Hepatocyte (in vitro differentiated cells): Measurements from ENCODE around the gene MEDAG. TPM values are rescaled to one million over a fixed set of nuclear protein-coding genes. Genes with fewer than 3 reads are reported as not detected.

ENCODE experiments used
- DNase-seq: peaks from one replicate; pipeline ENCODE4 v3.0.0-alpha.2; 2016; ENCODE audit warnings: low spot score
- H2AFZ ChIP-seq: fragments of 200-600 bp; sonication (generic); 2 replicates; pipeline ENCODE4 v1.6.0; 2016; ENCODE audit warnings: antibody characterized with exemption, mild to moderate bottlenecking
- H3K27ac ChIP-seq: fragments of 200-600 bp; sonication (generic); 2 replicates; pipeline ENCODE4 v1.5.1; 2016; ENCODE audit warnings: mild to moderate bottlenecking
- H3K27me3 ChIP-seq: fragments of 200-600 bp; sonication (generic); 2 replicates; pipeline ENCODE4 v1.6.1; 2016
- H3K36me3 ChIP-seq: fragments of 200-600 bp; sonication (generic); replicated peaks from 2 replicates; pipeline ENCODE4 v1.5.1; 2016; ENCODE audit warnings: low read depth; ENCODE audit not compliant: insufficient read depth
- H3K4me1 ChIP-seq: fragments of 200-600 bp; sonication (generic); 2 replicates; pipeline ENCODE4 v1.5.1; 2016; ENCODE audit warnings: mild to moderate bottlenecking, moderate library complexity; ENCODE audit not compliant: insufficient read depth
- H3K4me2 ChIP-seq: fragments of 200-600 bp; sonication (generic); 2 replicates; pipeline ENCODE4 v1.6.0; 2016
- H3K4me3 ChIP-seq: fragments of 200-600 bp; sonication (generic); 2 replicates; pipeline ENCODE4 v1.5.1; 2016; ENCODE audit warnings: mild to moderate bottlenecking
- H3K79me2 ChIP-seq: fragments of 200-600 bp; sonication (generic); 2 replicates; pipeline ENCODE4 v1.6.0; 2017; ENCODE audit warnings: mild to moderate bottlenecking
- H3K9me2 ChIP-seq: fragments of 200-600 bp; sonication (generic); replicated peaks from 2 replicates; pipeline ENCODE4 v1.6.0; 2017; ENCODE audit warnings: mild to moderate bottlenecking; ENCODE audit not compliant: insufficient read depth
- H3K9me3 ChIP-seq: fragments of 200-600 bp; sonication (generic); 2 replicates; pipeline ENCODE4 v1.5.1; 2016; ENCODE audit warnings: low read depth, mild to moderate bottlenecking
- H4K20me1 ChIP-seq: fragments of 200-600 bp; sonication (generic); 2 replicates; pipeline ENCODE4 v1.6.0; 2016; ENCODE audit warnings: mild to moderate bottlenecking; ENCODE audit not compliant: insufficient read depth, poor library complexity, severe bottlenecking
- CTCF ChIP-seq: fragments of 200-600 bp; sonication (generic); IDR thresholded peaks from 2 replicates; pipeline ENCODE4 v1.5.1; 2016; ENCODE audit warnings: antibody characterized with exemption, mild to moderate bottlenecking; ENCODE audit not compliant: poor library complexity
- EZH2 ChIP-seq: fragments of 200-600 bp; sonication (generic); IDR thresholded peaks from 2 replicates; pipeline ENCODE4 v1.6.1; 2016; ENCODE audit warnings: antibody characterized with exemption, mild to moderate bottlenecking, borderline replicate concordance
- EZH2phosphoT487 ChIP-seq: fragments of 200-600 bp; sonication (generic); IDR thresholded peaks from one replicate; pipeline ENCODE4 v1.6.1; 2018; ENCODE audit warnings: antibody characterized with exemption, mild to moderate bottlenecking, low read depth, moderate library complexity; ENCODE audit not compliant: unreplicated experiment, severe bottlenecking
- whole genome bisulfite sequencing: methylation state at CpG from one replicate; pipeline ENCODE4 v1.1.6; 2016; ENCODE audit warnings: low lambda C conversion rate; ENCODE audit errors: missing lambda C conversion rate; 5-methylcytosine and 5-hydroxymethylcytosine counted together
- polyA plus RNA-seq: library from polyadenylated mRNA; unstranded; fragments of >200 nt; fragmentation: Nextera tagmentation; extraction: Ambion mirVana; gene quantifications from 2 replicates; pipeline ENCODE4 v1.2.1, GENCODE V29; 2016
- total RNA-seq: library from RNA; depleted of rRNA; stranded (reverse); fragments of >200 nt; gene quantifications from 2 replicates; pipeline ENCODE4 v1.2.3, GENCODE V29; 2014

MEDAG gene
- total and polyA plus RNA-seq, 2 experiments from 2014 or later, result 0.03 to 0.28 TPM

GRCh38 chr13:30895773-30896172, 10.3 kb upstream of the MEDAG start:
- Histone ChIP-seq H3K27me3 (no peaks in the 10 kb centered on the region), H2AFZ (no peak overlapping the region), H4K20me1 (no peaks in the 10 kb centered on the region), H3K4me1 (peaks cover 7% of the 10 kb centered on the region), H3K9me2 (no peaks in the 10 kb centered on the region), H3K79me2 (no peaks in the 10 kb centered on the region), H3K9me3 (no peaks in the 10 kb centered on the region), H3K36me3 (no peaks in the 10 kb centered on the region), H3K4me3 (no peak overlapping the region), H3K27ac (peak overlapping the region; percentile 68), H3K4me2 (no peak overlapping the region)
- TF ChIP-seq EZH2 (no peak), CTCF (no peak), EZH2phosphoT487 (no peak)
- 36% methylated on average over 4 of the region's 4 CpGs for WGBS
- peak; percentile 72 for DNase-seq

DNA sequence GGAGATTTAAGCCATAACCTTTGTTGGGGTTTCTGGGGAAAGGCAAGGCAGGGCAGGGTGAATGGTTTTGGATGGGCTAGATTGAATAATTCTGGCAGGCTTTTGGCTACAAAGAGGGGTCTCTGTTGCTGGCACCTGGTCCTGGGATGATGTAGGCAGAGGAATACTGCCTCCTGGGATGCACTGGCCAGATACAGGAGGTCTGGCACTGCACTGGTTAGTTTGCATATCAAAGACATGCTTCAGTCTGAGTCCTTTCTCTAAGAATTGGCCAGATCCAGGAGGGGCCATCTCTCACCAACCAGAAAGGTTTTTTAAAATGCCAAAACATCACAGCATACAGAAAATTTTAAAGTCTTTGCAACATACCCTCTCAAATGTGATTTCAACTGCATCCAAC, 8.0 kb upstream of the MEDAG start:
- H3K36me3 ChIP-seq, result no peaks in the 10 kb centered on the region
- TF ChIP-seq CTCF (no peak), EZH2 (no peak), EZH2phosphoT487 (no peak)
- no peak overlapping the region for H3K4me3 ChIP-seq
- no peaks in the 10 kb centered on the region for H4K20me1 ChIP-seq
- no peaks in the 10 kb centered on the region for H3K9me3 ChIP-seq
- peak overlapping the region; percentile 61 for H3K27ac ChIP-seq
- H3K79me2 ChIP-seq, result no peaks in the 10 kb centered on the region
- H2AFZ ChIP-seq, result no peak overlapping the region
- H3K4me2 ChIP-seq, result no peak overlapping the region
- DNase-seq, result no peak
- no peaks in the 10 kb centered on the region for H3K9me2 ChIP-seq
- H3K27me3 ChIP-seq, result no peaks in the 10 kb centered on the region
- peaks cover 7% of the 10 kb centered on the region for H3K4me1 ChIP-seq

DNA sequence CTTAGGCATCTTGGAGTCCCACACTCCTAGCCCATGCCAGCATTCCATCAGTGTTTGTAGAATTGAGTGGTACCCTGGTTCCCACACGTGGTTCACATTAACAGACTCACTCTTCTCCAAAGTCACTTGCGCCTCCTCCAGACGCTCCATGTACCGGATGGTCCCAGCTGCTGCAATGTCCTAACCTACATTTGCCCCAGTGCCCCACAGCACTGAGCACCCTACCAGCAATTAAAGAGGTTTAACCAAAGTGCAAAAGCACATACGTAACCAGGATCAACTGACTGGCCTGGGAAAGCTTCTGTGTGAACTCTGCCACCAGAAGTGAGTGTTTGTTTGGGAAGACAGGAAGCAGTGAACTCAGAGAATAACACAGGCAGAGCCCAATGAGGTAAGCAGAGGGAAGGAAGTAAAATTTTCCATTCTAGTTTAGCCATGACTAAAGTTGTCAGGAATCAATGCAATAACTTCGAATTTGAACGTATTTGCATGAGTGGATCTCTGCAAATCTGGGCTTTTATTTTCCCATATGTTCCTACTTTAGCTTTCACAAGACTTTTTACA, 7.3 kb upstream of the MEDAG start:
- no peaks in the 10 kb centered on the region for H3K36me3 ChIP-seq
- H2AFZ ChIP-seq, result no peak overlapping the region
- 61% methylated on average over 7 of the region's 7 CpGs for WGBS
- no peaks in the 10 kb centered on the region for H4K20me1 ChIP-seq
- peaks cover 7% of the 10 kb centered on the region for H3K4me1 ChIP-seq
- no peaks in the 10 kb centered on the region for H3K9me2 ChIP-seq
- no peak overlapping the region for H3K4me3 ChIP-seq
- peak; percentile 66 for DNase-seq
- H3K79me2 ChIP-seq, result no peaks in the 10 kb centered on the region
- no peaks in the 10 kb centered on the region for H3K27me3 ChIP-seq
- no peaks in the 10 kb centered on the region for H3K9me3 ChIP-seq
- no peak overlapping the region for H3K4me2 ChIP-seq
- TF ChIP-seq EZH2phosphoT487, result no peak
- TF ChIP-seq CTCF, result peak; percentile 5
- no peak for TF ChIP-seq EZH2
- peak overlapping the region; percentile 68 for H3K27ac ChIP-seq

DNA sequence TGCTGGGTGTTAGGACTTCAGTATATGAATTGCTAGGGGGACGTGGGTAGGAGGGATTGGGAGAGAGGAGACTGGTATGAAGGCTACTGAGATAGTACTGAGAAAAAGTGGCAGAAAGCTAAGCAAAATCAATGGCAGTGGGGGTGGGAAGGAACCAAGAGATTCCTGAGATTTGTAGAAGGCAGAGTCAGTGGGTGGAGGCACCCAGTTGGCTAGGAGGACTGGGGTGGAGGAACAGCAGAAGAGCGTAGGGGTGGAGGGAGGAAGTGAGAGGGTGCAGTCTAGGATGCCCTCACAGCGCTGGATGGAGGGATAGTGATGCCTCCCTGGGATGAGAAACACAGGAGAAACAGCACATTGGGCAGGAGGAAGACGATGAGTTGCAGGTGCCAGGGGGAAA, 5.6 kb upstream of the MEDAG start:
- H3K27ac ChIP-seq, result no peak overlapping the region
- 96% methylated on average over 4 of the region's 4 CpGs for WGBS
- H3K4me2 ChIP-seq, result no peak overlapping the region
- H3K27me3 ChIP-seq, result no peaks in the 10 kb centered on the region
- no peak overlapping the region for H3K4me3 ChIP-seq
- no peaks in the 10 kb centered on the region for H3K9me3 ChIP-seq
- no peak for TF ChIP-seq CTCF
- TF ChIP-seq EZH2, result no peak
- no peak for TF ChIP-seq EZH2phosphoT487
- H3K36me3 ChIP-seq, result no peaks in the 10 kb centered on the region
- H3K4me1 ChIP-seq, result peaks cover 7% of the 10 kb centered on the region
- no peak overlapping the region for H2AFZ ChIP-seq
- H3K9me2 ChIP-seq, result no peaks in the 10 kb centered on the region
- DNase-seq, result no peak
- no peaks in the 10 kb centered on the region for H4K20me1 ChIP-seq
- H3K79me2 ChIP-seq, result no peaks in the 10 kb centered on the region
